GM23248 (cell line): ENCODE results near the gene FAM234A.

Experiments used
- EZH2 ChIP-seq: fragments of 200-600 bp; sonication (generic); IDR thresholded peaks from 2 replicates; pipeline ENCODE4 v1.6.1; 2018; ENCODE audit warnings: antibody characterized with exemption, mild to moderate bottlenecking; ENCODE audit not compliant: insufficient read depth, poor library complexity, severe bottlenecking
- EZH2phosphoT487 ChIP-seq: fragments of 200-600 bp; sonication (generic); IDR thresholded peaks from 2 replicates; pipeline ENCODE4 v1.6.1; 2018; ENCODE audit warnings: antibody characterized with exemption, moderate library complexity, mild to moderate bottlenecking, low read depth; ENCODE audit not compliant: insufficient read depth

GRCh38 chr16:228852-229730, 5.5 kb upstream of the FAM234A start, which contains the start of gene LUC7L:
- TF ChIP-seq EZH2 (no peak), EZH2phosphoT487 (no peak)
